Measurements from ENCODE around the gene IPPK.

IPPK gene

GRCh38 chr9:92618633-92619225 lies 51.2 kb downstream of the IPPK start:
- TF ChIP-seq CTCF (IDR thresholded peaks at IDR 0.05; ENCODE audit: control insufficient read depth, insufficient read depth, low read depth, low read length, missing control alignments): no peak
- no peak overlapping the region for H3K4me3 ChIP-seq (ENCODE audit: control insufficient read depth, low read depth, low read length)
- no peak for DNase-seq (ENCODE audit: low read depth)

- no peak for TF ChIP-seq CTCF (IDR thresholded peaks at IDR 0.05; ENCODE audit: control insufficient read depth, insufficient read depth, low read depth, low read length, missing control alignments)
- no peak for DNase-seq (ENCODE audit: low read depth)
- H3K4me3 ChIP-seq (ENCODE audit: control insufficient read depth, low read depth, low read length): no peak overlapping the region
Observed at GRCh38 chr9:92617951-92618510, 51.9 kb downstream of the IPPK start.

GRCh38 chr9:92617195-92617813 lies 52.6 kb downstream of the IPPK start:
- H3K4me3 ChIP-seq (ENCODE audit: control insufficient read depth, low read depth, low read length): no peak overlapping the region
- no peak for TF ChIP-seq CTCF (IDR thresholded peaks at IDR 0.05; ENCODE audit: control insufficient read depth, insufficient read depth, low read depth, low read length, missing control alignments)
- DNase-seq (ENCODE audit: low read depth): no peak

GRCh38 chr9:92616655-92617111 lies 53.2 kb downstream of the IPPK start:
- TF ChIP-seq CTCF (IDR thresholded peaks at IDR 0.05; ENCODE audit: control insufficient read depth, insufficient read depth, low read depth, low read length, missing control alignments): no peak
- no peak for DNase-seq (ENCODE audit: low read depth)
- H3K4me3 ChIP-seq (ENCODE audit: control insufficient read depth, low read depth, low read length): no peak overlapping the region

GRCh38 chr9:92616199-92616641 lies 53.7 kb downstream of the IPPK start:
- no peak for DNase-seq (ENCODE audit: low read depth)
- no peak for TF ChIP-seq CTCF (IDR thresholded peaks at IDR 0.05; ENCODE audit: control insufficient read depth, insufficient read depth, low read depth, low read length, missing control alignments)
- H3K4me3 ChIP-seq (ENCODE audit: control insufficient read depth, low read depth, low read length): no peak overlapping the region

GRCh38 chr9:92615790-92616189 lies 54.1 kb downstream of the IPPK start:
- H3K4me3 ChIP-seq (ENCODE audit: control insufficient read depth, low read depth, low read length): no peak overlapping the region
- TF ChIP-seq CTCF (IDR thresholded peaks at IDR 0.05; ENCODE audit: control insufficient read depth, insufficient read depth, low read depth, low read length, missing control alignments): no peak
- DNase-seq (ENCODE audit: low read depth): no peak

All from AG09309 (cell line).